GM13976 (cell line): ENCODE data around the gene PRR5L.

Experiments used
- DNase-seq: peaks from one replicate; pipeline ENCODE4 v3.0.0; 2012; ENCODE audit warnings: low spot score
- in situ Hi-C: fragments of 300-500 bp; cut with MboI; formaldehyde crosslinking; loops from one replicate; pipeline ENCODE4 v1.12.0; 2022; ENCODE audit warnings: low sequenced_read_pairs, mixed read lengths, inconsistent platforms; ENCODE audit not compliant: unreplicated experiment
- TF ChIP-seq, protein P1 (sequence below): IDR thresholded peaks from 2 replicates; pipeline ENCODE4 v1.5.1; 2012; ENCODE audit warnings: borderline replicate concordance, mild to moderate bottlenecking; ENCODE audit not compliant: insufficient read depth; ENCODE audit errors: extremely low read depth, missing control alignments, control extremely low read depth

Gene PRR5L

DNA sequence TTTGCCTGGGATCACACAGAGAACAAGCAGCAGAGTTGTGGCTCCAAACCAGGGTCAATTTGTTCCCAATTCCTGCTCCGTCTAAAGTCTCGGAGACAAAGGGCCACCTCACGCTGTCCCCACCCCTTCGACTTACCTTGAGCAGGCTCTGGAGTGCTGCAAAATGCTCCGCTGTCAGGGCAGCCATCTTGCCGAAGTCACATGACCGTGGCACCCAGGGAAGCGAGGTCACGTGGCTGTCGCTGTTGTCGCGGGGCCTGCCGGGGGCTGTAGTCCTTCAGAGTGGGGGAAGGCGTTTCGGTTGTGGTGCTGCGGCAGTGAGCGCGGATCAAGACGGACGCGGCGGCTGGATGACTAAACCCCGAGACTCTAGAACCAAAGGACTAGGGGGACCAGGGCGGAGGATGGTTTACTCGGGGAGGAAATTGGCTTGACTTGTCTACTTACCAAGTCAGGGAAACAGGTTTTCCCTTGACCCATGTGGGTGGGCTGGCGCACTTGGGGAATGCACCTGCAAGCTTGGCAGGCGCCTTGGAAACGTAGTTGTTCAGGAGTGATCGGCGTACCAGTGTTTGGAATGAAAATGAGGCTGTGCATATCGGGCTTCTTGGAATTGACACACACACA lies 6.7 kb upstream of the PRR5L start, which contains the start of gene COMMD9:
Gene COMMD9 (minus strand): TSS at position 199 of the 627 bp plus-strand sequence. CDS start 12 bp downstream, at position 187.
- DNase-seq = peak; percentile 91
- in situ Hi-C loops = no loop called here
- TF ChIP-seq, protein P1, sequence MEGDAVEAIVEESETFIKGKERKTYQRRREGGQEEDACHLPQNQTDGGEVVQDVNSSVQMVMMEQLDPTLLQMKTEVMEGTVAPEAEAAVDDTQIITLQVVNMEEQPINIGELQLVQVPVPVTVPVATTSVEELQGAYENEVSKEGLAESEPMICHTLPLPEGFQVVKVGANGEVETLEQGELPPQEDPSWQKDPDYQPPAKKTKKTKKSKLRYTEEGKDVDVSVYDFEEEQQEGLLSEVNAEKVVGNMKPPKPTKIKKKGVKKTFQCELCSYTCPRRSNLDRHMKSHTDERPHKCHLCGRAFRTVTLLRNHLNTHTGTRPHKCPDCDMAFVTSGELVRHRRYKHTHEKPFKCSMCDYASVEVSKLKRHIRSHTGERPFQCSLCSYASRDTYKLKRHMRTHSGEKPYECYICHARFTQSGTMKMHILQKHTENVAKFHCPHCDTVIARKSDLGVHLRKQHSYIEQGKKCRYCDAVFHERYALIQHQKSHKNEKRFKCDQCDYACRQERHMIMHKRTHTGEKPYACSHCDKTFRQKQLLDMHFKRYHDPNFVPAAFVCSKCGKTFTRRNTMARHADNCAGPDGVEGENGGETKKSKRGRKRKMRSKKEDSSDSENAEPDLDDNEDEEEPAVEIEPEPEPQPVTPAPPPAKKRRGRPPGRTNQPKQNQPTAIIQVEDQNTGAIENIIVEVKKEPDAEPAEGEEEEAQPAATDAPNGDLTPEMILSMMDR = no peak

GRCh38 chr11:36292311-36292722 lies 3.8 kb upstream of the PRR5L start:
- in situ Hi-C loops = loop anchor here (10.0 kb wide), 1 partner anchor 182 kb away; no protein-coding TSS in a partner anchor
- peak; percentile 74 for DNase-seq
- TF ChIP-seq, protein P1 = peak; percentile 34

- in situ Hi-C loops = loop anchor here (10.0 kb wide), 1 partner anchor 178 kb away; no protein-coding TSS in a partner anchor
- no peak for DNase-seq
- TF ChIP-seq, protein P1 = no peak
Measured at GRCh38 chr11:36296884-36297543, 926 bp downstream of the PRR5L start.

DNA sequence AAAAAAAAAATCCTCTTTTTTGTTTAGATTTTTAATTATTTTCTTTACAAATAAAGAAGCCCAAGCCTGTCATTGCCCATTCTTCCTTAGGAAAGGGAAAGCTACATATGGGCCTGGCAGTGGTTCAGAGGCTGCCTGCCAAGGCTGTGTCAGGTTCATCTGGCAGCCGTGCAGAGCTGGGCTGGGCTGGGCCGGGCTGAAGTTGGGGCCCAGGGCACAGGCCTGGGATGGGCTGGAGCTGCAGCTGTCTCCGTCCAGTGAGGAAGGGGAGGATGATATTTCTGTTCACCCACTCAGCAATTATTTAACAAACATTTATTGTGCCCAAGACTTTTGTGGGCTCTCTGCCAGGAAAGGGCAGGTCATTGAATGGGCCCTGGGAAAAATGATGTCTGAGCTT lies 4.6 kb downstream of the PRR5L start:
- TF ChIP-seq, protein P1 = no peak
- no peak for DNase-seq
- in situ Hi-C loops = no loop called here

DNA sequence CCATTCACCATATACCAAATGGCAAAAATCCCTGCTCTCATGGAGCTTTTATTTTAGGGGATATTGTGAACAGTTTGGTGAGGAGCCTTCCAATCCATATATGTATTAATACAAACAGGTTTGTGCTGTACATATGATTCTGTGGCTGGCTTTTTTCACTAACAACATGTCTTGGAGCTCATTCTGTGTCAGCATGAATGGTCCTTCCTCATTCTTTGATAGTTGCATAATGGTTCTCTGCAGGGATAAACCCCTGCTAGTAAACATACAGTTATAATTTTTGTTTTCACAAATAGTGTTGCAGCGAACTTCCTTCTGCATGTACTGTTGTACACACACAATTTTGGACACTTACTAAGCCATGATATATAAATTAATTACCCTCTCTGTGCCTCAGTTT lies 8.3 kb downstream of the PRR5L start:
- in situ Hi-C loops = no loop called here
- TF ChIP-seq, protein P1 = no peak
- DNase-seq = no peak

GRCh38 chr11:36305047-36305446 lies 9.0 kb downstream of the PRR5L start:
- in situ Hi-C loops = no loop called here
- no peak for DNase-seq
- TF ChIP-seq, protein P1 = no peak

DNA sequence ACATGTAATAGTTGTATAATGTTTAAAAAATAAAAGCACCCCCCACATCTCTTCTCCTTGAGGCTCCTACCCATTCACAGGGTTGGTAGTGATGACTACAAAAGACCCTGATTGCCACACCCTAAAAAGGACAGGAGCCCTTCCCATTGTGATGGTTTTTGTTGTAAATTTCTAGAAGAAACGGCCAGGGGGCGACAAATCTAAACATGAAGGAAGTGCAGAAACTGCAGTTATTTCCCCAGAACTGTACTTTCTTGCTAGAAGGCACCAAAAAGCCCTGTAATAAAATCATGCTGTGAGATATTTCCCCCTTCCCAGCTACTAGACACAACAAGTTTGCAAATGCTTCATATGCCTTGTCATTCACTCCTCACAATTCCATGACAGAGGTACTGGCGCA lies 10.8 kb downstream of the PRR5L start:
- TF ChIP-seq, protein P1 = peak; percentile 8
- in situ Hi-C loops = no loop called here
- peak; percentile 16 for DNase-seq
